Measurements from ENCODE around the gene POLL. TPM values are rescaled to one million over a fixed set of nuclear protein-coding genes. Genes with fewer than 3 reads are reported as not detected.

The POLL gene
- total RNA-seq, result 8.5 TPM

DNA sequence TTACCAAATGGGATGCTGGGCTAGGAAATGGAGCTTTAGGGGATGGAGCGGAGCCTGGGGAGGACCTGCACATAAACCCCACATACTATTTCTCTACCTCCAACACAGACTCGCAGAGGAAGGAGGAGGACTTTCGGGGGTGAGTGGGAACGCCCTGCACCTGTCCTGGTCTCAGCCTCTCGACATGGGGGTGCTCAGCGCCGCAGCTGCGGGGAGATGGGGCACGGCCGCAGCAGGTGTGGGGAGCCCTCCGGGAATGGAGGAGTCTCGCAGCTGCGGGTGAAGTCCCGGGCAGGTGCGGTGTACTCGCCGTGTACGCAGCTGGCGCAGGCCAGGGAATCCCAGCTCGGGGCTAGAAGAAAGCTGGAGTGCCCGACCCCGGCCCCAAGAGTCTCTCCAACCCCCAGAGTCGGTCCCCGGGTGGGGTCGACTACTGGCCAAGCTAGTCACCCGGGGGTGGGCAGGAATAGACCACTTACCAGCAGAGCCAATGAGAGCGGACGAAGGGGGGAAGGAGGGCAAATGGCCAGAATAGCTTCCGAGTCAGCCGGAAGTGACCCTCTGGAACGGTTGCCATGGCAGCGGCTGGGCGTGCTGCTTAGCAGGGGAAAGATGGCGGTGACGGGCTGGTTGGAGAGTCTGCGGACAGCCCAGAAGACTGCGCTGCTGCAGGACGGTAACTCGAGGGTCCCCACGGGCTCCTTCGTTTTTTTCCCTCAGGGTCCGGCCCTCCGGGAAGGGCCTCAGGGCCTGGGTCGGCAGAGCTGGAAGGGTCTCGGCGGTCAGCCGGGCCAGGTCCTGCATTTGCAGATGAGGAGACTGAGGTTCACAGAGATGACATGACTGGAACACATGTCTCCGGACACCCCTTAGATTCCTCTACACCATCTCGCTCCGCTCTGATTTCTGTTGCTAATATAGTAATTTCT lies at the start of gene POLL, which contains the start of gene DPCD:
POLL (minus strand) TSS at position 533 of the 929 bp plus-strand sequence. CDS start 897 bp downstream, outside the sequence.
DPCD (plus strand) TSS at position 597 of the 929 bp plus-strand sequence; CDS start at position 613, 16 bp downstream.

Small RNA genes within 50 kb of the gene (small RNA-seq; reads per million reads assigned to genes)
- gene MIR3158-1, result not detected
- gene RNU6-1165P, result not detected

Other genes with a start within 250 kb of the POLL start
- gene BTRC, start 234.1 kb downstream of the POLL start, total RNA-seq, result 63.0 TPM
- gene DPCD, start 64 bp upstream of the POLL start, total RNA-seq, result 37.8 TPM
- gene FBXW4, start 106.9 kb upstream of the POLL start, total RNA-seq, result 80.5 TPM
- 0.69 TPM for gene FGF8, start 187.9 kb upstream of the POLL start, total RNA-seq
- 34.4 TPM for gene NPM3, start 195.2 kb upstream of the POLL start, total RNA-seq
- gene OGA, start 230.2 kb upstream of the POLL start, total RNA-seq, result 314 TPM

All from diencephalon (tissue), 1 donor.